OCI-LY3 (cell line): Measurements from ENCODE around the gene RUFY3.

Experiments used
- H2AFZ ChIP-seq: fragments of 200-600, 300-600 bp; shearing (Covaris generic); 2 replicates; pipeline ENCODE4 v1.6.0; 2014; ENCODE audit warnings: antibody characterized with exemption, low read depth, low read length
- H3K27ac ChIP-seq: fragments of 200-600, 300-600 bp; sonication (generic); 2 replicates; pipeline ENCODE4 v1.5.1; 2014; ENCODE audit warnings: mild to moderate bottlenecking, low read length, moderate library complexity, mixed read lengths
- H3K27me3 ChIP-seq: fragments of 200-600, 300-600 bp; sonication (generic); 2 replicates; pipeline ENCODE4 v1.6.1; 2014; ENCODE audit warnings: low read depth, low read length, mixed read lengths
- H3K36me3 ChIP-seq: fragments of 200-600, 300-600 bp; sonication (generic); replicated peaks from 2 replicates; pipeline ENCODE3; 2014; ENCODE audit warnings: low read depth, low read length, mixed read lengths
- H3K4me1 ChIP-seq: fragments of 300-600, 200-600 bp; sonication (generic); 2 replicates; pipeline ENCODE4 v1.6.1; 2014; ENCODE audit warnings: low read length, mixed read lengths
- H3K4me2 ChIP-seq: fragments of 200-600, 300-600 bp; sonication (generic); 2 replicates; pipeline ENCODE4 v1.6.1; 2014; ENCODE audit warnings: low read length, mixed read lengths
- H3K4me3 ChIP-seq: fragments of 300-600, 200-600 bp; sonication (generic); 2 replicates; pipeline ENCODE4 v1.5.1; 2014; ENCODE audit warnings: antibody characterized with exemption, mild to moderate bottlenecking, low read length, moderate library complexity
- H3K79me2 ChIP-seq: fragments of 300-600, 200-600 bp; shearing (Covaris generic); 2 replicates; pipeline ENCODE4 v1.6.1; 2014; ENCODE audit warnings: mild to moderate bottlenecking, low read length, mixed read lengths
- H3K9ac ChIP-seq: fragments of 300-600, 200-600 bp; shearing (Covaris generic); 2 replicates; pipeline ENCODE4 v1.6.0; 2014; ENCODE audit warnings: mild to moderate bottlenecking, low read length, moderate library complexity
- H3K9me3 ChIP-seq: fragments of 200-600, 300-600 bp; shearing (Covaris generic); 2 replicates; pipeline ENCODE4 v1.6.1; 2014; ENCODE audit warnings: low read length, mixed read lengths; ENCODE audit not compliant: insufficient read depth
- H4K20me1 ChIP-seq: fragments of 200-600, 300-600 bp; sonication (generic); 2 replicates; pipeline ENCODE4 v1.6.1; 2016; ENCODE audit warnings: low read length, mixed read lengths; ENCODE audit not compliant: insufficient read depth
- CTCF ChIP-seq: fragments of 200-600, 300-600 bp; sonication (generic); IDR thresholded peaks from 2 replicates; pipeline ENCODE4 v1.5.1; 2014; ENCODE audit warnings: antibody characterized with exemption, low read length, low read depth
- EZH2phosphoT487 ChIP-seq: fragments of 200-600 bp; shearing (Covaris generic); IDR thresholded peaks from 2 replicates; pipeline ENCODE4 v1.6.1; 2018; ENCODE audit warnings: antibody characterized with exemption, mixed run types, low read depth

Gene RUFY3

GRCh38 chr4:70818921-70819320 is 97.2 kb downstream of the RUFY3 start:
- TF ChIP-seq EZH2phosphoT487 (no peak), CTCF (no peak)
- H2AFZ ChIP-seq, result no peak overlapping the region
- no peak overlapping the region for H3K4me2 ChIP-seq
- peaks cover 35% of the 10 kb centered on the region for H3K36me3 ChIP-seq
- no peaks in the 10 kb centered on the region for H3K27me3 ChIP-seq
- no peak overlapping the region for H3K27ac ChIP-seq
- no peaks in the 10 kb centered on the region for H3K79me2 ChIP-seq
- peaks cover 6% of the 10 kb centered on the region; the same call in 1 of the 2 replicates for H3K4me1 ChIP-seq
- H4K20me1 ChIP-seq, result 0 out of 2 replicates have a peak, but pooled peaks cover 7% of the 10 kb centered on the region
- no peak overlapping the region for H3K9ac ChIP-seq
- no peak overlapping the region for H3K4me3 ChIP-seq
- H3K9me3 ChIP-seq, result no peaks in the 10 kb centered on the region

GRCh38 chr4:70829015-70829414 is 107.3 kb downstream of the RUFY3 start:
- Histone ChIP-seq H3K27me3 (no peaks in the 10 kb centered on the region), H3K27ac (no peak overlapping the region), H3K9me3 (no peaks in the 10 kb centered on the region), H3K9ac (no peak overlapping the region), H2AFZ (no peak overlapping the region), H4K20me1 (peaks cover 11% of the 10 kb centered on the region), H3K79me2 (peaks cover 27% of the 10 kb centered on the region), H3K4me2 (no peak overlapping the region), H3K4me3 (no peak overlapping the region), H3K36me3 (peaks cover 58% of the 10 kb centered on the region), H3K4me1 (no peaks in the 10 kb centered on the region)
- no peak for TF ChIP-seq EZH2phosphoT487
- no peak for TF ChIP-seq CTCF

GRCh38 chr4:70829492-70829891 is 107.7 kb downstream of the RUFY3 start:
- no peak for TF ChIP-seq EZH2phosphoT487
- TF ChIP-seq CTCF, result no peak
- no peaks in the 10 kb centered on the region for H3K9me3 ChIP-seq
- peaks cover 54% of the 10 kb centered on the region for H3K36me3 ChIP-seq
- H2AFZ ChIP-seq, result no peak overlapping the region
- H3K9ac ChIP-seq, result no peak overlapping the region
- H3K4me1 ChIP-seq, result no peaks in the 10 kb centered on the region
- H3K4me3 ChIP-seq, result no peak overlapping the region
- peaks cover 11% of the 10 kb centered on the region for H4K20me1 ChIP-seq
- no peak overlapping the region for H3K4me2 ChIP-seq
- H3K27me3 ChIP-seq, result no peaks in the 10 kb centered on the region
- H3K79me2 ChIP-seq, result peaks cover 32% of the 10 kb centered on the region
- H3K27ac ChIP-seq, result no peak overlapping the region

GRCh38 chr4:70830054-70830453 is 108.3 kb downstream of the RUFY3 start:
- Histone ChIP-seq H3K4me3 (no peak overlapping the region), H3K9me3 (no peaks in the 10 kb centered on the region), H3K27me3 (no peaks in the 10 kb centered on the region), H3K9ac (no peak overlapping the region), H4K20me1 (peaks cover 15% of the 10 kb centered on the region), H3K27ac (no peak overlapping the region), H3K79me2 (peaks cover 38% of the 10 kb centered on the region), H3K4me2 (no peak overlapping the region), H3K4me1 (no peaks in the 10 kb centered on the region), H3K36me3 (peaks cover 57% of the 10 kb centered on the region), H2AFZ (no peak overlapping the region)
- TF ChIP-seq CTCF, result no peak
- TF ChIP-seq EZH2phosphoT487, result no peak
